HG02798 (cell line): ENCODE measurements around the gene AMN1.
A peak's percentile ranks its signal among the peaks of the same experiment; 100 is the strongest.
"Not testable (repeated sequence)": the region's sequence is repeated elsewhere in the genome, so short reads cannot be mapped to it uniquely, and the experiment has no call there.

Experiments used
- ATAC-seq: cut with Tn5 transposase; IDR thresholded peaks from one replicate; pipeline ENCODE4 v1.9.1; 2021; ENCODE audit warnings: mild to moderate bottlenecking; ENCODE audit not compliant: unreplicated experiment, poor library complexity

The AMN1 gene

DNA sequence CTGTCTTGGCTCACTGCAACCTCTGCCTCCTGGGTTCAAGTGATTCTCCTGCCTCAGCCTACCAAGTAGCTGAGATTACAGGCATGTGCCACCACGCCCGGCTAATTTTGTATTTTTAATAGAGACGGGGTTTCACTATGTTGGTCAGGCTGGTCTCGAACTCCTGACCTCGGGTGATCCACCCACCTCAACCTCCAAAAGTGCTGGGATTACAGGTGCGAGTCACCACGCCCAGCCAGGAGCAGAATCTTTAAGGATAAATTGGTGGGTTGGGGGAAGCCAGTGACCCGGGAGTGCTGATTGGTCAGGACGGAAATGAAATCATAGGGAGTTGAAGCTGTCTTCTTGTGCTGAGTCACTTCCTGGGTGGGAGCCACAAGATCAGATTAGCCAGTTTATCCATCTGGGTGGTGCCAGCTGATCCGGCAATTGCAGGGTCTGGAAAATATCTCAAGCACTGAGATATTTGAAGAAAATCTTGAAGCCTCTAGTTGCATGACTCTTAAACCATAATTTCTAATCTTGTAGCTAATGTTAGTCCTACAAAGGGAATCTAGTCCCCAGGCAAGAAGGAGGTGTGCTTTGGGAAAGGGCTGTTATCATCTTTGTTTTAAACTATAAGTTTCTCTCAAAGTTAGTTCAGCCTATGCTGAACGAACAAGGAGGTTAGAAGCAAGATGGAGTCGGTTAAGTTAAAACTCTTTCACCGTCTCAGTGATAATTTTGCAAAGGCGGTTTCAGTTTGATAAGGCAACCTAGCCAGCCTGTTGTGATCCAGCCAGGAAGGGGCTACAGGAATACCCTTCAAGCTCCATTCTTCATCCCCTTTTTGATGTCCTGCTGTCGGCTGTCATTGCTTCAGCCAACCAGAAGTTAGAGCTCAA lies 5.0 kb upstream of the AMN1 start:
- not testable (repeated sequence) for ATAC-seq

DNA sequence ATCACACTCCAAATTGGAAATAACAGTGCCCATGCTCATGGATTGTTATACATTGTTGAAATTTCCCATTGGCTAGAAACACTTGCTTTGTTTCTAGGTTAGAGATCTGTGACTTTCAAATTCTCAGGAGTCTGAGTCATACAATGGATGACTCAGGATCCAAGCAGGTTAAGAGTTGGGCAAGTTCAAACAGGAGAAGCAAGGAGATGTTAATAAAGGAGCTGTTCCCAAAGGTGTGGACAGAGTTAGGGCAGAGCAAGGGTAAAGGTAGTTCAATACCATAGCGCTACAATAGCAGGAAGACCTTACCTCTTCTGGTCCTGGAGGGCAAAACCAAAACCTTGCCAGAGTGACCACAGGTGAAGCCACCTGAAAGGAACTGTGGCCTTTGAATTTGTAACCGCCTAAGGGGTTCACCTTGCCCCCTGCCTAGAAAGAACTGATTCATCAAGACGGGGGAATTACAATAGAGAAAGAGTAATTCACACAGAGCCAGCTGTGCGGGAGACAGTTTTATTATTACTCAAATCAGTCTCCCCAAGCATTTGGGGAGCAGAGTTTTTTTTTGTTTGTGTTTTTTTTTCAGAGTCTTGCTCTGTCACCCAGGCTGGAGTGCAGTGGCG lies 4.2 kb upstream of the AMN1 start:
- ATAC-seq: no peak

- not testable (repeated sequence) for ATAC-seq
Measured at GRCh38 chr12:31731203-31731602, 2.4 kb upstream of the AMN1 start.

- no peak for ATAC-seq
Measured at GRCh38 chr12:31729705-31730104, 884 bp upstream of the AMN1 start.

- no peak for ATAC-seq
Measured at GRCh38 chr12:31728289-31728916, 418 bp downstream of the AMN1 start.

GRCh38 chr12:31727192-31727591 lies 1.6 kb downstream of the AMN1 start:
- ATAC-seq: no peak

- no peak for ATAC-seq
Measured at GRCh38 chr12:31726575-31726974, 2.2 kb downstream of the AMN1 start.

GRCh38 chr12:31724557-31724956 lies 4.3 kb downstream of the AMN1 start:
- no peak for ATAC-seq

- no peak for ATAC-seq
Measured at GRCh38 chr12:31722580-31722979, 6.2 kb downstream of the AMN1 start.

GRCh38 chr12:31718542-31719198 lies 10.2 kb downstream of the AMN1 start:
- not testable (repeated sequence) for ATAC-seq

DNA sequence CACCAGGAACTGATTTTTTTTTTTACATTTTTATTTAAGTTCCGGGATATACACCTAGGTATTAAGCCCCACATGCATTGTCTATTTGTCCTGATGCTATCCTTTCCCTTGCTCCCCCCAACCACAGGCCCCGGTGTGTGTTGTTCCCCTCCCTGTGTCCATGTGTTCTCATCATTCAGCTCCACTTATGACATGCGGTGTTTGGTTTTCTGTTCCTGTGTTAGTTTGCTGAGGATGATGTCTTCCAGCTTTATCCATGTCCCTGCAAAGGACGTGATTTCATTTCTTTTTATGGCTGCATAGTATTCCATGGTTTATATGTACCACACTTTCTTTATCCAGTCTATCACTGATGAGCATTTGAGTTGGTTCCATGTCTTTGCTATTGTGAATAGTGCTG lies 11.8 kb downstream of the AMN1 start:
- ATAC-seq: not testable (repeated sequence)

GRCh38 chr12:31715283-31715825 lies 13.5 kb downstream of the AMN1 start:
- peak; percentile 68 for ATAC-seq

DNA sequence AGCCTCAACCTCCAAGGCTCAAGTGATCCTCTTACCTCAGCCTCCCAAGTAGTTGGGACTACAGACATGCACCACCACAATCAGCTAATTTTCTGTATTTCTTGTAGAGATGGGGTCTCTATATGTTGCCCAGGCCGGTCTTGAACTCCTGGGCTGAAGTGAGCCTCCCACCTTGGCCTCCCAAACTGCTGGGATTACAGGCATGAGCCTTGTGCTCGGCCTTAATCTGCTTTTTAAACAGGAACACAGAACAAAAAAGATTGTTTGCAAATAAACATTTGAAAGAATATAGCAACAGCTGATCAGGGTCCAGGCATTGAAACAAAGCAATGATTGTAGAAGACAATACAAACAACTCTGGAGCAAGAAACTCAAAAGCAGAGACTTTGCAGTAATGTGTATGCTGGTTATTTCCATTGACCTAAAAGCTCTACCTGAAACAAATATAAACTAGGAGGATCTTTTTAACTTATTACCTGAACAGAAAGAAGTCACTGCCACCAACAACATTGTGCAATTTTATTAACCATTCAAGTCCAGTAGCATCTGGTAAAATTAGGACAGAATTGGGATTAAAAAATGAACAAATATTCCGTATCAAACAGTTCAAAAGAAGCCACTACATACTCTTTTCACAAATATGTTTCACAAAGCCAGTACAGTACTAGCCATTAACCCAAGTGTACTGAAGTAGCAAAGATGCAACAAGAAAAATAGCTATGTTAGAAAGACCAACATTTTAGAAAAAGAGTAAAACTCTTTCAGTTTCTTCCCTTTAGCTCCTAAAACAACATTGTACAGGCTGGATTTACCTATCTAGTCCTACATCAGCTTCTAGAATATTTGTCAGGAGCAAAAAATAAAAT lies 14.2 kb downstream of the AMN1 start:
- ATAC-seq: peak; percentile 18

DNA sequence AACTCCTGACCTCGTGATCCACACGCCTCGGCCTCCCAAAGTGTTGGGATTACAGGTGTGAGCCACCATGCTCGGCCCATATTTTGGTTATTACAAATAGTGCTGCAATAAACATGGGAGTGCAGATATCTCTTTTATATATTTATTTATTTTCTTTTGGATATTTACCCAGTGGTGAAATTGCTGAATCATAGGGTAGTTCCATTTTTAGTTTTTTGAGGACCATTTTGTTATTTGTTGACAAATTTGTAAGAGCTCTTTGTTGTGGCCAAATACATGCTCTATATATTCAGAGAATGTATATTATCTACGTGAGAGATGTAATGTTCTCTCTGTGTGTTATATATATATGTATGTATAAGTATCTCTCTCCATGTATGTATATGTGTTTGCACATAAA lies 15.9 kb downstream of the AMN1 start:
- no peak for ATAC-seq

- no peak for ATAC-seq
Measured at GRCh38 chr12:31710021-31710818, 18.6 kb downstream of the AMN1 start.

DNA sequence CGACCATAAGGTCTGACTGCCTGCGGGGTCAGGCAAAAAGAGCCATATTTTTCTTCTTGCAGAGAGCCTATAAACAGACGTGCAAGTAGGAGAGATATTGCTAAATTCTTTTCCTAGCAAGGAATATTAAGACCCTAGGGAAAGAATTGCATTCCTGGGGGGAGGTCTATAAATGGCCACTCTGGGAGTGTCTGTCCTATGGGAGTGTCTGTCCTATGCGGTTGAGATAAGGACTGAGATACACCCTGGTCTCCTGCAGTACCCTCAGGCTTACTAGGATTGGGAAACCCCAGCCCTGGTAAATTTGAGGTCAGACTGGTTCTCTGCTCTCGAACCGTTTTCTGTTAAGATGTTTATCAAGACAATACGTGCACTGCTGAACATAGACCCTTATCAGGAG lies 20.7 kb downstream of the AMN1 start:
- ATAC-seq: not testable (repeated sequence)

DNA sequence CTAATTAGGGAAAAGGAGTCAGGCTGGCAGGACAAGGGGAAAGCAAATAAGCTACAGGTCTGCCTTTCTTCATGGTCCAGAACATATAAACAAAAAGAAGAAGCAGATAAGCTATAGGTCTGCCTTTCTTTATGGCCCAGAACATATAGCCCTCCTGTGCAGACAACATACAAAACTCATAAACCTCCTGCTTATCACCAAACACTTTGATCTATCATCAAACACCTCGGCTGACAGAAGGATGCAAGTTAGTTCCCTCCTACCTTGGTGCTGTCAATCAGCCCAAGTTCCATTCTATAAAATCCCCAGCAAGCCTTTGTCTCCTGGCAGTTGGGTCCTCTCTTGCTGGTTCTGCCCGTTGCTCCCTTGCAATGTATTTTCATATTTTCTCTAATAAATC lies 23.2 kb downstream of the AMN1 start:
- ATAC-seq: no peak

GRCh38 chr12:31702047-31702446 lies 26.8 kb downstream of the AMN1 start:
- no peak for ATAC-seq

DNA sequence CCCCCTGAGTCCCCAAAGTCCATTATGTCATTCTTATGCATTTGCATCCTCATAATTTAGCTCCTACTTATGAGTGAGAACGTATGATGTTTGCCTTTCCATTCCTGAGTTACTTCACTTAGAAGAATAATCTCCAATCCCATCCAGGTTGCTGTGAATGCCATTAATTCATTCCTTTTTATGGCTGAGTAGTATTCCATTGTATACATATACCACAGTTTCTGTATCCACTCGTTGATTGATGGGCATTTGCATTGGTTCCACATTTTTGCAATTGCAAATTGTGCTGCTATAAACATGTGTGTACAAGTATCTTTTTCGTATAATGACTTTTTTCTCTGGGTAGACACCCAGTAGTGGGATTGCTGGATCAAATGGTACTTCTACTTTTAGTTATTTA lies 38.9 kb downstream of the AMN1 start:
- not testable (repeated sequence) for ATAC-seq
